Inferior parietal cortex (tissue), 1 donor: ENCODE data around the gene OR1L8.
"Not testable (repeated sequence)": the region's sequence is repeated elsewhere in the genome, so short reads cannot be mapped to it uniquely, and the experiment has no call there.

Experiments used
- DNase-seq: peaks from one replicate; pipeline ENCODE4 v3.0.0-alpha.2; 2016; ENCODE audit errors: extremely low spot score

Gene OR1L8

GRCh38 chr9:122583284-122583683 lies at the start of gene OR1L8:
OR1L8 (minus strand) TSS chr9:122583384; CDS start chr9:122568477, 14,907 bp downstream.
- DNase-seq: not testable (repeated sequence)

GRCh38 chr9:122619996-122620395 lies 36.8 kb upstream of the OR1L8 start:
- no peak for DNase-seq

DNA sequence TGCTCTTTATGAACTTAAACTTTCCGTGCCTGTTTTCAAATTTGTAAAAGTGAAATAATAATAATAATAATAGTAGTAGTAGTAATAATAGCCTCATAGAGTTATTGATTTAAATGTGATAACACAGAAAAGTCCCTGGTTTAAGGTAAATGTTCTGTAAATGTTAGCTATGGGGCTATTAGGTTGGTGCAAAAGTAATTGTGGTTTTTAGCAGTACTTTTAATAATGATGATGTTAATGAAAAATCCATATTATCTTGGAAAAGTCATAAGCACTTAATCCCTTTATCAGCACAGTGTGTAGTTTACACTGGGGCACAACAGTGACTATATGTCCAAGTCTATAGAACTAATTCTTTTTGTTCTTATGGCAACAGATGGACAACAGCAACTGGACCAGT lies 31.2 kb upstream of the OR1L8 start, which contains the start of gene OR1Q1:
Gene OR1Q1, plus strand, starts transcription at position 377 of the 400 bp plus-strand sequence. Its CDS starts 0 bp downstream, at position 377.
- no peak for DNase-seq

DNA sequence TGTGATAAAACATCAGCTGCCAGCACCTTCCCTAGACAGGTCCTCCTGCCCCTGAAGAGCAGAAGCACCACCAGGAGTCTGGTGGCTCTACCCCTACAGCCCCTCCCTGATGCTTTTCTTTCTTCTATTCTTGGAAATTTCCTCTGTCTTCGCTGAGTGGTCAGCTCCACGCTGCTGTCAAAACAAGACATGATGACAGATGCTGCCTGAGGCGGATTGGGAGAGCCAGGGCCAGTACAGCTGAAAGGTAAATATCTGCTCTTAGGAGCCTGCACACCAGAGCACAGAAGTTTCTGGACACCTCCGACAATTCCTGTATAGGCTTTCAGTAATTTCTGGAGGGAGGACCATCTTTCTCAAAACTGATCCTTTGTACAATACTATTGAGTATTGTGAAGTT lies 26.6 kb upstream of the OR1L8 start:
- DNase-seq: no peak

GRCh38 chr9:122606587-122606986 lies 23.4 kb upstream of the OR1L8 start:
- DNase-seq: no peak

- no peak for DNase-seq
These were observed 22.5 kb upstream of the OR1L8 start for GRCh38 chr9:122605691-122606090.

DNA sequence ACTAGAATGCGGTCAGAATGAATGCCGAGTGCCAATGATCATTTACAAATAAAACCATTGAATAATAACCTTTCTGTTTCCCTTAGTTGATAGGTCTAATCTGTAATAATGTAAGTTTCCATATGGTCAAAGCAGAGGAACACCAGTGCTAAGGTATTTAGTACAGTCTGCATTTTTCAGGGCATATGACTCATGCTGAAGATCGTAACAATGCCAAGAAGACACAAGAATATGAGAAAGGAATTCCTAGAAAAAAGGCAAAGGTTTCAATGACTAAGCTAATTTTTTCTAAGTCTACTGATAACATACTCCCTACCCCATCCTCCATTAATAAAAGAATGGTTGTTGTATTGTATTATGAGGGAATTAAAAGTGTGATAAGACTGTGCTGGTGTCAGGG lies 2.8 kb downstream of the OR1L8 start:
- DNase-seq: no peak

DNA sequence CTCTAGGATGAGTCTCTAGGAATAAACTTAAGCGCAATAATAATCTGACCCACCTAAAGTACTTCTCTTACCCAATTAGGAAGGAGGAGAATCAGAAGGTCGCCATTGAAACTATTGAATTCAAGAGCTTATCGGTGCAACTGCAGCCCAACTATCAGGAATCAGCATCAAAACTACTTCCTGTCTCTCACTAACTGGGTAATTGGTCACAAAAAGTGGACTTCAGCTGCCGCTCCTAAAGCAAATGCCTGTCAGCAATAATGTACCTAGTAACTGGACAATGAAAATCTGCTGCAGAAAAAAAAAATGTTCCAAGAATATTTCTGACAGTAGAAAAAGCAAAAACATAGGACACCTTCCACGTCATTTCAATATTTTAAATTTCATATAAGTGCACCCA lies 3.3 kb downstream of the OR1L8 start:
- no peak for DNase-seq

GRCh38 chr9:122572456-122572855 lies 10.7 kb downstream of the OR1L8 start:
- DNase-seq: no peak

GRCh38 chr9:122567901-122568300 lies 15.3 kb downstream of the OR1L8 start:
- DNase-seq: no peak

DNA sequence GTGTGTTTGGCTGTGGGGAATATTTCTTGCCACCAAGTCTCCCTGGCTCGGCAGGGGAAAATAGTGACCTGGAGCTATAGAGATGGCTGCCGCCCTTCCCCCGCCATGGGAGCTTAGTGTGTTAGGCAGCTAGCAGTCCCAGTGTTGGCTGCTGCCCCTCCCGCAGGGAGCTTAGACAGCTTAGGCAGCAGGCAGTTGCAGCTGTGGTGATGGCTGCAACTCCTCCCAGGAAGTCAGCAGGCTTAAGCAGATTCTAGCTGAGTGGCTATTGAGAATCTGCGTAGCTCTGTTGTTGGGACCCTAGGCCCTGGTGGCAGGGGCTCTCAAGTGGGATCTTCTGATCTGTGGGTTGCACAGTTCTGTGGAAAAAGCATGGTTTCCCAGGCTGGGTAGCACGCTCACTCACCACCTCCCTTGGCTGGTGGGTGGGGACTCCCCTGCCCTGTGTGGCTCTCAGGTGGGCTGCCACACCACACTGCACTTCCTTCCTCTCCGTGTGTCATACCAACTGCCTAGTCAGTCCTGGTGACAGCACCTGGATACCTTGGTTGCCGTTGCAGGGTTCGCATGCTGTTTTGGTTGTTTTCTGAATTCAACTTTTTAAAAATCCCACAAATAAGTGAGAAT lies 20.9 kb downstream of the OR1L8 start:
- no peak for DNase-seq

DNA sequence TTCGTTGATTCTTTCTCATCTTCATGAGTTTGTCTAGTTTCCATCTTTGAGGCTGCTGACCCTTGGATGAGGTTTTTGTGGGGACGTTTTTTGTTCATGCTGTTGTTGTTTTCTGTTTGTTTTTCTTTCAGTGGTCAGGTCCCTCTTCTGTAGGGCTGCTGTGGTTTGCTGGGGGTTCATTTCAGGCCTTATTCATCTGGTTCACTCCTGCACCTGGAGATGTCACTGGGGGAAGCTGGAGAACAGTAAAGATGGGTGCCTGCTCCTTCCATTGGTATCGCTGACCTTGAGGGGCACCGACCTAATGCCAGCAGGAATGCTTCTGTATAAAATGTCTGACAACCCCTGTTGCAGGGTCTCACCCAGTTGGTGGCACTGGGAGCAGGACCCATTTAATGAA lies 21.7 kb downstream of the OR1L8 start:
- no peak for DNase-seq

DNA sequence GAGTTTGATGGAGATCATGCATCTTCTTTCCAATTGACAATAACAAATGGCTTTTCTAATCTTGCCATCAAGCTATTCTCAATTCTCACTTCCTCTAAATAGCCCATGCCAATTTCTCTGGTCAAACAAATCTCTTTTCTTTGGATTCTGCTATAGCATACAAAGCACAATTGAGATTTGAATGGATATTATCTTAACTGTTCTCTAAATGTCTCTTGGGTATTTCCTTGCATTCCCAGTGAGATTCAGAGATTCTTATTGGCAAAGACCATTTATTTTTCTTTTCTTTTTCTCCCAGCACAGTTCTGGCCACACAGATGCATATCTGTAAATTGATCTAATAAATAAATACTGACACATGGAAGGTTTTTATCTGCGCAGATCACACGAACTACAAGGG lies 30.4 kb downstream of the OR1L8 start, which contains the start of gene OR1N2:
Gene OR1N2, plus strand, starts transcription at position 301 of the 400 bp plus-strand sequence. CDS start 100 bp downstream, outside the sequence.
- no peak for DNase-seq

DNA sequence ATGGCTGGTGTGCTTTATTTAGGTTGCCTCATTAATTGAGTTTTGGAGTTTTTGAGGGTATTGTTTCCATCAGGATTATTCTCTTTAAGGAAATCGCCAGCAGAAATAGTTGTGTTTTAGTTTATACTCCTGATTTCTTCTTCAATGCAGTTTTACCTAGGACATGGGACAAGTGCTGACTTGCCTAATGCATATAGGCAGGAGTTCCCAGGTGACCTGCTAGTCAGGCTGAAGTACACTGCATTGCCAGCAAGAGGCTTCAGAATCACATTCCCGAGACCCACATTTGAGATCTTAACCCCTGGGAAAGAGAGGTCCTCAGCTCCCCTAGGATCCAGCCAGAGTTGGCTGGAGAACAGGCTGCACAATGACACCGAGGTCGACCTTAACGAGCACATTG lies 31.8 kb downstream of the OR1L8 start:
- no peak for DNase-seq

DNA sequence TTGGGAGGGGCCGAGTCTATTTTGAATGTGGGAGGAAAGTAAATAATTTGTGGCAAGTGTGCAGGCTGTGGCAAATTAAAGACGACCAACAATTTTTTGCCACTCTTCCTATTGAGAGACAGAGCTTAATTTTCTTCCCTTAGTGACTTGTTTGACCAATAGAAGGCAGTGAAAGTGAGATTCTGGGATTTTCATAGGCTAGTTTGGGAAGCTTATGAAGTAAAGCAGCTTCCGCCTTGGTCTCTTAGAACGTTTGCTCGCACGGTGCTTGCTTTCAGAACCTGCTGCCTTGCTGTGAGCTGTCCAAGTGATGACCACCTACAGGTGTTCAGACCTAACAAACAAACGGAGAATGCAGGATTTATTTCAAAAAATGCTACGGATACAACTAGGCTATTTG lies 37.0 kb downstream of the OR1L8 start:
- no peak for DNase-seq

DNA sequence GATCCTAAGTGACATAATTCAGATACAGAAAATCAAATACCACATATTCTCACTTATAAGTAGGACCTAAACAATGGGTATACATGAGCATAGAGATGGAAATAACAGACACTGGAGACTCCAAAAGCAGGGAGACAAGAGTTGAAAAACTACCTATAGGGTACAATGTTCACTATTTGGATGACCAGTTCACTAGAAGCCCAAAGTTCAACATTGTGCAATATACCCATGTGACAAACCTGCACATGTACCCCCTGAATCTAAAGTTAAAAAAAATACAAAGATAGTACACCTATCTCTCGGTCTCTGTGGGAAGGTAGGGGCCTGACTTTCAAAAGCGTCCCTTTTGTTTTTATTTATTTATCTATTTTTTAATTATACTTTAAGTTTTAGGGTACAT lies 44.4 kb downstream of the OR1L8 start:
- DNase-seq: no peak

GRCh38 chr9:122537066-122537465 lies 46.1 kb downstream of the OR1L8 start:
- not testable (repeated sequence) for DNase-seq

DNA sequence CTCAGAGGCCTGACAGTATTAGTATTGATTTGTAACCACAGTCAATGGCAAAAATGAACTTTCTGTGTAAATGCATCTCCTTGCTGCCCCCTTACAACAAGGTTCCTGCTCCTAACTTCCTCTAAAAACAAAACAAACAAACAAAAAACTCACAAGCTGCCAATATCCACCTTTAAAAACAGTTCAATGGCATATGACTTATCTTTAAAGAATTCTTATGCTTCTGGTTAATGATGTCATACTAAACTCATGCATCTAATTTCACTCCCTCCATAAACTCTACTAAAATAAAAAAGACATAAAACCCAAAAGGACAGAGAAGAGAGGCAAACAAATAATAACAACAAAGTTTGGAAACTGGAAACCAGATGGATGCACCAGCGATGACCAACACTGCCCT lies 47.0 kb downstream of the OR1L8 start:
- DNase-seq: no peak

DNA sequence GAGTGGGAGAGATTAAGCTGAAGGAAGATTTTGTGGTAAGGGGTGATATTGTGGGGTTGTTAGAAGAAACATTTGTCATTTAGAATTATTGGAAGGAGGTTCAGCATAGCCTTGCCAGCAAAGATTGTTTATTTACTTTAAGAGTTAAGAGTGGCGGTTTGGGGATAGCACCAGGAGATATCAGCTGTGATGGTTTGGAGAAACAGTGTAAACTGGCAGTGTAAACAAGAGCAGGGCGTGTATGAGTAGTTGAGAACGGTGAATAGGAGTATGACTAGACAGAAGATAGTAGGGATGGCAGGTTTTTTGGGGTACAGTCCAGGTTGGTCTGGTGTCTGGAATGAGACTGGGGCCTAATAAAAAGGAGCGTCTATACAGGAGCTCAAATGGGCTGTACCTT lies 52.0 kb downstream of the OR1L8 start:
- not testable (repeated sequence) for DNase-seq

DNA sequence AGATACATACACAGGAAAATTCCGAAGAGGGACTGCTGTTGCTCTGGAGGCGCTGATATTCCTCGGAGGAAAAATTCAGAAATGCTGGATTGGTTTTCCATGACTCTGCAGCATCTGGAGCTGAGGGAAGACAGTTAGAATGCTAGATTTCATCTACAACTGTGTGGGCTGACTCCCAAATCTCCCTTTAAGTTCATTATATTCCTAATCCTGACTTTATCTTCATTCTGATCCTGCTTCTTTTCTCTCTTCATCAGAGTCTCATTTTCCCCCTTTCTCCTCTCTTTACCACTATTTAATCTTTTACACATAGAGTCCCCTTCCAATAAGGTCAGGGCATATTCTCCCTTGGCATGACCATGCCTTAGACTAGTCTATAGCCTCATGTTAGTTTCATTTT lies 56.0 kb downstream of the OR1L8 start, which contains the start of gene OR1N1:
Gene OR1N1, minus strand, starts transcription at position 101 of the 400 bp plus-strand sequence. Its CDS starts 0 bp downstream, at position 101.
- no peak for DNase-seq

DNA sequence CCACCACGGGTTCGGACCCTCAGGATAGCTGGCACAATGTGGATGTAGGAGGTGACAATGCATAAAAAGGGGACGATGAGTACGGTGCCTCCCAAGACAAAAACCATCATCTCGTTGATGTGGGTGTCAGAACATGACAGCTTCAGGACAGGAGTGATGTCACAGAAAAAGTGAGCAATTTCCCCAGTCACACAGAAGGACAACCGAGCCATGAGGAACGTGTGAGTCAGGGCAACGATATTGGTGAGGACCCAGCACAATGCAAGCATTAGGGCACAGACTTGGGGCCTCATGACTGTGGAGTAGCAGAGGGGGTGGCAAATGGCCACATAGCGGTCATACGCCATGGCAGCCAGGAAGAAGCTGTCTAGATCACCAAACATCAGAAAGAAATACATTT lies 56.6 kb downstream of the OR1L8 start:
- DNase-seq: no peak

DNA sequence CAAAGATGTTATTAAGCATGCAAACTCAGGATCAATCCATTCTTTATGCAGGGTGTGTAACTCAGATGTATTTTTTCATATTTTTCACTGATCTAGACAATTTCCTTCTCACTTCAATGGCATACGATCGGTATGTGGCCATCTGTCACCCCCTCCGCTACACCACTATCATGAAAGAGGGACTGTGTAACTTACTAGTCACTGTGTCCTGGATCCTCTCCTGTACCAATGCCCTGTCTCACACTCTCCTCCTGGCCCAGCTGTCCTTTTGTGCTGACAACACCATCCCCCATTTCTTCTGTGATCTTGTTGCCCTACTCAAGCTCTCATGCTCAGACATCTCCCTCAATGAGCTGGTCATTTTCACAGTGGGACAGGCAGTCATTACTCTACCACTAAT lies 63.8 kb downstream of the OR1L8 start:
- DNase-seq: no peak

- DNase-seq: no peak
These were observed 64.3 kb downstream of the OR1L8 start, which contains the start of gene OR1J4 for GRCh38 chr9:122518841-122519240. OR1J4 (plus strand) TSS chr9:122519141; CDS start chr9:122519141, 0 bp downstream.

DNA sequence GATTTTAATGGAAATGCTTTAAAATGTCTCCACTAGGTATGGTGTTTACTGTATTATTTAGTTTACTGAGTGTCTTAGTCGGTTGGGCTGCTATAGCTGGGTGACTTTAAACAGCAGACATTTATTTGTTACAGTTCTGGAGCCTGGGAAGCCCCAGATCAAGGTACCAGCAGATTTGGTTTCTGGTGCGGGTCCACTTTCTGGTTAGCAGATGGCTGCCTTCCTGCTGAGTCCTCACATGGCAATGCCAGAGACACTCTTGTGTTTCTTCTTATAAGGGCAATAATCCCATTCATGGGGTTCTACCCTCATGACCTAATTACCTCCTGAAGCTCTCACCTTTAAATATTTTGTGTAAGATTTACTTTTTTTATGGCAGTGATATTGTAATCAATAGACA lies 65.0 kb downstream of the OR1L8 start:
- no peak for DNase-seq
